ENCODE measurements around the gene SLC35E4.
A peak's percentile ranks its signal among the peaks of the same experiment; 100 is the strongest.
"Not testable (repeated sequence)": the region's sequence is repeated elsewhere in the genome, so short reads cannot be mapped to it uniquely, and the experiment has no call there.

Gene SLC35E4, protein sequence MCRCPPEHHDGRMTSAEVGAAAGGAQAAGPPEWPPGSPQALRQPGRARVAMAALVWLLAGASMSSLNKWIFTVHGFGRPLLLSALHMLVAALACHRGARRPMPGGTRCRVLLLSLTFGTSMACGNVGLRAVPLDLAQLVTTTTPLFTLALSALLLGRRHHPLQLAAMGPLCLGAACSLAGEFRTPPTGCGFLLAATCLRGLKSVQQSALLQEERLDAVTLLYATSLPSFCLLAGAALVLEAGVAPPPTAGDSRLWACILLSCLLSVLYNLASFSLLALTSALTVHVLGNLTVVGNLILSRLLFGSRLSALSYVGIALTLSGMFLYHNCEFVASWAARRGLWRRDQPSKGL

GRCh38 chr22:30635273-30636225 is at the start of gene SLC35E4:
Gene SLC35E4, plus strand, starts transcription at chr22:30635781. Its CDS starts 670 bp downstream, at chr22:30636451.
- DNase-seq, result peak; percentile 96

GRCh38 chr22:30586414-30586813 is 49.2 kb upstream of the SLC35E4 start:
- DNase-seq, result no peak

DNA sequence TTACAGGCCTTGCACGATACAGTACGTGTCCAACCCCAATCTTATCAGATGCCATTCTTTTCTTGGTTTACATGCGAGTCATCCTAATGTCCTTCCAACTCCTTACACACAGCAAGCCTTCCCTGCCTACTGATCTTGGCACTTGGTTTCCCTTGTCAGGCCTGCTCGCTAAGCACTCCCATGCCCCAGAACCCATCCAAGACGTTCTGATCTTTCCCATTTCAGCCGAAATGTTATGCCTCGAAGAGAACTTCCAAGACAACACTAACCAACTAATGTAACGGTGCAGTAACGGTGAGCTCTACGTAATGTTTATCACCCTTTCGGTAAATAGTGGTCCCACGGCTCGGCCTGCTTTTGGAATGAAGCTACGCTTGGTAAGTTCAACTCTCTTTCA is 44.4 kb upstream of the SLC35E4 start:
- DNase-seq, result no peak

DNA sequence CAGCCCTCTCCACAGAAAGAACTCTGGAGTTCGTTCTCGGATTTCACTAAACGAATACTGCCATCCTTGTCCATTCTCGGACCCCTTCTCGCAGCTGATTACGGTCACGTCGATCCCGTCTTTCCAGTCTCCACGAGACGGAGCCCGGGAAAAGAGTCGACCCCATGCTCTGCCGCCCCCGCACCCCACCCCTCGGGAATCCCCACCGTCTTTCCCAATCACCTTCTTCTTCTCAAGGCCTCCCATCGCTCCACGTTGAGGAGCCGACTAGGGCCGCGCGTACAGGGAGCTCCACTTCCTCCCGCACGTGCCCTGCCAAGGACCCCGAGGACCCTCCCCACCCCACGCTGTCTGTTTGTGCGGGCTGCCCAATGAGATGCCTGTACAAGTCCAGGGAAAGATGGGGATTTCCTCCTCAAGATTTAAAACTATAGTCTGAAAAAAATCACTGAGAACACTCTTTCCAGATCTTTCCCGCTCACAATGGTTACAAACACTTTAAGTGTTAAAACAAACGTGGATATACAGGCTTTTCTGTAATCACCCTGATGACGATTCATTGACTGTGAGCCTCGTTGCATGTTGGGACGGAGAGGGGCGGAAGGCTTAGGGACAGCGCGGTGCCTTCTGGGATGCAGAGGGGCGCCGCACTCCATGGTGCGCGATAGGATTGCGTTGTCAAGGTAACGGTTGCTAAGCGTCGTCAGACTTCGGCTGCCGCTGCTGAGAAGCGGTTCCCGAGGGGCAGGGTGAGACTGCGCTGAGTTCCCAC is 43.8 kb upstream of the SLC35E4 start, which contains the start of gene PES1:
TSS of gene PES1 (minus strand) at position 323 of the 772 bp plus-strand sequence. CDS start at position 246, 77 bp downstream.
- DNase-seq, result peak; percentile 95

DNA sequence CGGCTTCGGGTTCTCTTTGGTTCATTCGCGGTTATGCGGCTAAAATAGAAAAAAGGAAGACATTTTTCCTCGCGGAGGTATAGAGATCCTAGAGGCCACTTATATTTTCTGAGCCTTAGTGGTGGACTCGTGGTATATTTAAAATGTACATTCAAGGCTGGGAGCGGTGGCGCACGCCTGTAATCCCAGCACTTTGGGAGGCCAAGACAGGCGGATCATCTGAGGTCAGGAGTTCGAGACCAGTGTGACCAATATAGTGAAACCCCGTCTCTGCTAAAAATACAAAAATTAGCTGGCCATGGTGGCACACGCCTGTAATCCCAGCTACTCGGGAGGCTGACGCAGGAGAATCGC is 43.2 kb upstream of the SLC35E4 start:
- not testable (repeated sequence) for DNase-seq

DNA sequence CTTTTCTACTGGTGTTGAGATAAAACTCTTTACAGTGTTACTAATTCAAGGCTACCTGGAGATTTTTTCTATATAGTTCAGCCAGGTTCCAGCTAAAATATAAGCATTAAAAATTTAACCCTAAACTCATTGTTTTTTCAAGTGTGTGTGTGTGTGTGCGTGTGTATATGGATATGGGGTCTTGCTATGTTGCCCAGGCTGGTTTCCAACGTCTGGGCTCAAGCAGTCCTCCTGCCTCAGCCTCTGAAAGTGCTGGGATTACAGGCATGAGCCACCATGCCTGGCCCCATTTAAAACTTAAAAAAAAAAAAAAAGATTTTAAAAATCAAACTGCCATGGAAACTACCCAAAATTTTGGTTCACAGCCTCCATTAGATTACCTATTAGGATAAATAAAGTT is 39.4 kb upstream of the SLC35E4 start:
- DNase-seq, result no peak

- DNase-seq, result no peak
These were observed 38.7 kb upstream of the SLC35E4 start for GRCh38 chr22:30596886-30597285.

DNA sequence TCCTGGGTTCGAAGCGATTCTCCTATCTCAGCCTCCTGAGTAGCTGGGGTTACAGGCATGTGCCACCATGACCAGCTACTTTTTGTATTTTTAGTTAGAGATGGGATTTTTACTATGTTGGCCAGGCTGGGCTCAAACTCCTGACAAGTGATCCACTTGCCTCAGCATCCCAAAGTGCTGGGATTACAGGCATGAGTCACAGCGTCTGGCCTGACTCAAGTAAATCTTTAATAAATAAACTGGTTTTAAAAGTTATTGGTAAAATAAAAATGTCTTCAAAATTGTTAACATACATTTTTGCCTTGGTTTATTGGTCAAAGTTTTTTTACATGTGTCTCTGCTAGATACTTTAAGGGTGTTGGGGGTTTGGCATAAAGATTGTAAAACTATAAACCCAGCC is 36.6 kb upstream of the SLC35E4 start:
- DNase-seq, result no peak

DNA sequence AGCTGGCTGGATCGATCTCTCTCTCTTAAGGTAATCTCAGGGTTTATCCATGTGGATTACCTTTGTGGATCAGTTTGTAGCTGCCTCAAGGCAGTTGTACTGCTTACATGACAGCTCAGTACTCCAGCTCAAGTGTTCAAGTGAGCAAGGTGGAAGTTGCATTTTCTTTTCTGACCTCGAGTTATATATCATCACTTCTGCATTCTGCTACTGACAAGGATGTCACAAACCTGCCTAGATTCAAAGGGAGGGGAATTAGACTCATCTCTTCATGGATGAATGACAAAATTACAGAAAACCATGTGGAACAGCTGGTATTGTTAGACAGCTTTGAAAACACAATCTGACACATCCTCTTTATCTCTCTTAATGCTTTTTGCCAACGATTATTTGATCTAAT is 34.7 kb upstream of the SLC35E4 start:
- no peak for DNase-seq

- no peak for DNase-seq
These were observed 34.1 kb upstream of the SLC35E4 start for GRCh38 chr22:30601464-30601863.

DNA sequence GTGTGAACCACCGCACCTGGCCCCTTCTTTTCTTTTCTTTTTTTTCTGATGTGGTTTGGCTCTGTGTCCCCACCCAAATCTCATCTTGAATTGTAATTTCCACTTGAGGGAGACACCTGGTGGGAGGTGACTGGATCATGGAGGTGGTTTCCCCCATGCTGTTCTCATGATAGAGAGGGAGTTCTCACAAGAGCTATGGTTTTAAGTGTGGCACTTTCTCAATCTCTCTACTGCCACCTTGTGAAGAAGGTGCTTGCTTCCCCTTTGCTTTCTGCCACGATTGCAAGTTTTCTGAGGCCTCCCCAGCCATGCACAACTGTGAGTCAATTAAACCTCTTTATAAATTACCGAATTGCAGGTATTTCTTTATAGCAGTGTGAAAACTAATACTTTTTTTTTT is 33.5 kb upstream of the SLC35E4 start:
- peak; percentile 26 for DNase-seq

DNA sequence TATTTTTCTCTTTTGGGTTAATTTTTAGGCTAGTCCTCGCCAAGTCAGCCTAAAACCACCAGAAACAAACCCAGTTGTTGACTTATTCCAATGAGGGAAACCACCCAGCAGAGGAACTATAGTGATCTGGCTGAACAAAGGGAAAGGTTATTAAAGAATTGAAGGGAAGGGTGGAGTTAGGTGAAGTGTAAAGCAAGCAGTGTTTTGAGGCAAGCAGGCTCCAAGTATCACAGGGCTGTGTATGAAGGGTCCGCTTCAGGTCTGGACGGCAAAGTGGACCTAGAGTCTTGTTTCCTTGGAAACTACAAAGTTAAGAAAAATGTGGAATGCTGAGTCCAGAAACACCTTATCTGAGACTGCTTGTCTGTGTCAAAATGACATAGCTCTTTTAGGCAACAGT is 31.8 kb upstream of the SLC35E4 start:
- no peak for DNase-seq

DNA sequence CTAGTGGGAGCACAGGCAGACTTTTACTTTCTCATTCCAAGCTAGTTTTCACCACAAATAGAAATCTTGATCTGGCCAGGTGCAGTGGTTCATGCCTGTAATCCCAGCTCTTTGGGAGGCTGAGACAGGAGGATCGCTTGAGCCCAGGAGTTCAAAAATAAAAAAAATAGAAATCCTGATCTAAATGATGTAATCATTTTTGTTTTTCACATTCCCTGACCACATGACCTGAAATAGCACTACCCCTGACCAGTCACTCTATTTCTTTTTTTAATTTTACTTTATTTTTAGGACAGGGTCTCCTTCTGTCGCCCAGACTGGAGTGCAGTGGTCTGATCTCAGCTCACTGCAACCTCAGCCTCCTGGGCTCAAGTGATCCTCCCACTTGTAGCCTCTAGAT is 30.9 kb upstream of the SLC35E4 start:
- no peak for DNase-seq

- DNase-seq, result peak; percentile 70
These were observed 30.0 kb upstream of the SLC35E4 start for GRCh38 chr22:30605449-30606110.

GRCh38 chr22:30606455-30607299 is 28.9 kb upstream of the SLC35E4 start, which contains the start of gene TCN2:
Gene TCN2, plus strand, starts transcription at chr22:30607174. Its CDS starts 158 bp downstream, at chr22:30607332.
- peak; percentile 61 for DNase-seq

DNA sequence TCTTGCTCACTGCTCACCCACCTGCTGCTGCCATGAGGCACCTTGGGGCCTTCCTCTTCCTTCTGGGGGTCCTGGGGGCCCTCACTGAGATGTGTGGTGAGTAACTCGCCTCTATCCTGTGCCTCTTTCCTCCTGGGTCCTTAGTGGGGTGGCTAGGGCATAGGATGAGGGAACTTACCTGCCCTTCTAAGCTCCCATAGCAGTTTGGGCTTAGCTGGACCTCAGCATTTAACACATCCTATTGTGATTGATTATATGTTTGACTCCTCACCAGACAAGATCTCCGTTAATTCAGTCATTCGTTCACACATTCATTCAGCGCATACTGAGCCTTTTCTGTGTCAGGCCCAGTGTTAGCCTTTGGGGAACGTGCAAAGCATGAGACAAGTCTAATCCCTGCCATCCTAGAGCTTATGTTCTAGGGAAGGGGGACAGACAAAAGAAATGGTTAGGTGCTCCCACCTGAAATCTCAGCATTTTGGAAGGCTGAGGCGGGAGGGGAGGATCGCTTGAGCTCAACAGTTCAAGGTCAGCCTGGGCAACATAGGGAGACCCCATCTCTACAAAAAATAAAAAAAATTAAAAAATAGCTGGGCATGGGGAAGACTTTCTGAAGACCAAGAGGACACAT is 28.2 kb upstream of the SLC35E4 start:
- no peak for DNase-seq

- no peak for DNase-seq
These were observed 27.6 kb upstream of the SLC35E4 start for GRCh38 chr22:30607939-30608338.

- DNase-seq, result peak; percentile 52
These were observed 26.1 kb upstream of the SLC35E4 start for GRCh38 chr22:30609260-30610185.

DNA sequence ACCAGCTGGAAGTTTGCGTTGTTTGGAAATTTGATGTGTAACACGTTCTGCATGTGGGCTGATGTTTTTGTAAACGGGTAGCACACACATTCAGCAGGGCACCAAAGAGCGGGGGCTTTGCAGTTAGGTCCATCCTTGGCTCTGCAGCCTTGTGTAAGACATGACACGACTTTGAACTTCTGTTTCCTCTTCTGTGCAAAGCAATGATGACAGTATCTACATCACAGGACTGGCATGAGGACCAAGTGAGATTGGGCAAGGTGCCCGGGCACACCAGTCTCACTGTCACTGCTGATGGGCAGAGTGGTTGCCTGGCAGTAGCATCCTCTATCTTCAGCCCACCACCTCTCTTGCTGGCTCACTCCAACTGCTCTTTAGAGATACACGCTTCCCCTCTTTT is 25.3 kb upstream of the SLC35E4 start:
- DNase-seq, result no peak

DNA sequence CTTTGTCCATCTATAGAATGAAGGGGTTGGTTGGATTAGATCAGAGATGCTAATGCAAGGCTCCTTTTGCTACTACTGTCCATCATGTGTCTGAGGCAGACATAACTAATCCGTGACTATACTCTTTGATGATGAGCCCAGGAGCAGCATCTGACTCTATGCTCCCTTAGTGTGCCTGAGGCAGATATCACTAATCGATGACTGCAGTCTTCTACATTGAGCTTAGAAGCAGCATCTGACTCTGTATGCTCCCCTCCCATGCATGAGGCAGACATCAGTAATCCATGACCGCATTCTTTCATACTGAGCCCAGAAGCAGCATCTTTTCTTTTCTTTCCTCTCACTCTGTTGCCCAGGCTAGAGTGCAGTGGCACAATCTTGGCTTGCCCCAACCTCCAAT is 24.4 kb upstream of the SLC35E4 start:
- DNase-seq, result no peak

Measured in activated CD4-positive, alpha-beta T cell treated with anti-CD3 and anti-CD28 coated beads for 48 hours (primary cell).